ENCODE data around the gene DZIP1L. TPM values are rescaled to one million over a fixed set of nuclear protein-coding genes. Genes with fewer than 3 reads are reported as not detected.

DZIP1L gene
- total RNA-seq, 1 experiment from 2014 or later: 2.3 TPM

DNA sequence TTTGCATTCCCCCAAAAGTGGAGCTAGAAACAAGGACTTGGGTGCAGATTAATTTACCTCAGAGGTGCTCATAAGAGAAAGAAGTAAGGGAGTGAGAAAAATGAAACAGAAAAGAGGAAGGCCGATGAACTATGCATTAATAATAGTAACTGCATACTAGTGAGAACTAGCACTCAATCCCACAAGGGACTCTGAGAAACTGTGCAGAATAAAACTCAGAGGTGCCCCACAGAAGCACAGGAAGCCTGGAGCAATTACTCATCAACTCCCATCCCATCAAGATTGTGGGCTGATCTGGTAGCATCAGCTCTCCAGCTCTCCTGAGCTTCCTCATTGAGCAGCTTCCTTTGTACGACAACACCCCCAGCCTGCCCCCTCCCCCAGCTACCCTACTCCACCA, 54.6 kb downstream of the DZIP1L start:
- Histone ChIP-seq H3K36me3 (ENCODE audit: low read depth) (no peaks in the 10 kb centered on the region), H3K4me1 (replicated peaks; ENCODE audit: insufficient read depth) (no peaks in the 10 kb centered on the region), H3K4me3 (no peak overlapping the region), H3K9me3 (ENCODE audit: insufficient read depth, low read depth) (no peaks in the 10 kb centered on the region), H3F3A (ENCODE audit: insufficient read depth, low read depth) (no peaks in the 10 kb centered on the region), H3K27ac (no peak overlapping the region), H3K27me3 (ENCODE audit: insufficient read depth, low read depth) (no peaks in the 10 kb centered on the region), H2AFZ (no peak overlapping the region), H3K79me2 (ENCODE audit: low read depth) (no peaks in the 10 kb centered on the region), H4K20me1 (ENCODE audit: insufficient read depth) (no peaks in the 10 kb centered on the region), H3K9me2 (ENCODE audit: insufficient read depth) (no peaks in the 10 kb centered on the region), H3K4me2 (no peak overlapping the region)
- CTCF ChIA-PET: no interaction called here
- TF ChIP-seq, protein P1, sequence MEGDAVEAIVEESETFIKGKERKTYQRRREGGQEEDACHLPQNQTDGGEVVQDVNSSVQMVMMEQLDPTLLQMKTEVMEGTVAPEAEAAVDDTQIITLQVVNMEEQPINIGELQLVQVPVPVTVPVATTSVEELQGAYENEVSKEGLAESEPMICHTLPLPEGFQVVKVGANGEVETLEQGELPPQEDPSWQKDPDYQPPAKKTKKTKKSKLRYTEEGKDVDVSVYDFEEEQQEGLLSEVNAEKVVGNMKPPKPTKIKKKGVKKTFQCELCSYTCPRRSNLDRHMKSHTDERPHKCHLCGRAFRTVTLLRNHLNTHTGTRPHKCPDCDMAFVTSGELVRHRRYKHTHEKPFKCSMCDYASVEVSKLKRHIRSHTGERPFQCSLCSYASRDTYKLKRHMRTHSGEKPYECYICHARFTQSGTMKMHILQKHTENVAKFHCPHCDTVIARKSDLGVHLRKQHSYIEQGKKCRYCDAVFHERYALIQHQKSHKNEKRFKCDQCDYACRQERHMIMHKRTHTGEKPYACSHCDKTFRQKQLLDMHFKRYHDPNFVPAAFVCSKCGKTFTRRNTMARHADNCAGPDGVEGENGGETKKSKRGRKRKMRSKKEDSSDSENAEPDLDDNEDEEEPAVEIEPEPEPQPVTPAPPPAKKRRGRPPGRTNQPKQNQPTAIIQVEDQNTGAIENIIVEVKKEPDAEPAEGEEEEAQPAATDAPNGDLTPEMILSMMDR (conservative IDR thresholded peaks at IDR 0.05): no peak
- POLR2A ChIA-PET (ENCODE audit: unreplicated experiment): no interaction called here
- no TSS peak for BruUV-seq (replicated peaks)
- no peak for DNase-seq
- intact Hi-C loops (cut with micrococcal nuclease; ENCODE audit: unreplicated experiment): loop anchor here (10.0 kb wide), 1 partner anchor 364 kb away; no protein-coding TSS in a partner anchor

DNA sequence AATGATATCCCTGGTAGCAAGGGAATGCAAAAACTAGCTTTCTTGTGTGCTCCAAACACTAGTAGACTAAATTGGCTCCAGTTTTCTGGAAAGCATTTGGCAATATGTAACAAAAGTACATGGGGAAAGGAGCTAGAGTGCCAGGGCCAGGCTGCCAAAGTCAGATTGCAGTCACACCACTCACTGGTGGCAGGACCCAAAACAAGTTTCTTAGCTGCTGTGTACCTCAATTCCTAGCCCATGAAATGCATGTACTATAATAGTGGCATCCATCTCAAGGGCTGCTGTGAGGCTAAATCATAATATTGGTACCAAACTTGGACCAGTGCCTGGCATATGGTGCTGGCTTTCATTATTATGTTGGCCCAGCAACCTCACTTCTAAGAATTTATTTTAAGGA, 56.1 kb downstream of the DZIP1L start:
- no peaks in the 10 kb centered on the region for H4K20me1 ChIP-seq (ENCODE audit: insufficient read depth)
- no peaks in the 10 kb centered on the region for H3F3A ChIP-seq (ENCODE audit: insufficient read depth, low read depth)
- TF ChIP-seq, protein P1 (conservative IDR thresholded peaks at IDR 0.05): no peak
- no peak for TF ChIP-seq EZH2 (IDR thresholded peaks at IDR 0.05; ENCODE audit: low read depth)
- H3K9me2 ChIP-seq (ENCODE audit: insufficient read depth): no peaks in the 10 kb centered on the region
- H3K79me2 ChIP-seq (ENCODE audit: low read depth): no peaks in the 10 kb centered on the region
- CTCF ChIA-PET: no interaction called here
- BruUV-seq (replicated peaks): no TSS peak
- H3K4me2 ChIP-seq: no peak overlapping the region
- no peak overlapping the region for H2AFZ ChIP-seq
- H3K9me3 ChIP-seq (ENCODE audit: insufficient read depth, low read depth): no peaks in the 10 kb centered on the region
- no peaks in the 10 kb centered on the region for H3K4me1 ChIP-seq (replicated peaks; ENCODE audit: insufficient read depth)
- POLR2A ChIA-PET (ENCODE audit: unreplicated experiment): no interaction called here
- H3K27me3 ChIP-seq (ENCODE audit: insufficient read depth, low read depth): no peaks in the 10 kb centered on the region
- no peaks in the 10 kb centered on the region for H3K36me3 ChIP-seq (ENCODE audit: low read depth)
- H3K27ac ChIP-seq: no peak overlapping the region
- no peak overlapping the region for H3K4me3 ChIP-seq
- intact Hi-C loops (cut with micrococcal nuclease; ENCODE audit: unreplicated experiment): no loop called here
- no peak for DNase-seq

DNA sequence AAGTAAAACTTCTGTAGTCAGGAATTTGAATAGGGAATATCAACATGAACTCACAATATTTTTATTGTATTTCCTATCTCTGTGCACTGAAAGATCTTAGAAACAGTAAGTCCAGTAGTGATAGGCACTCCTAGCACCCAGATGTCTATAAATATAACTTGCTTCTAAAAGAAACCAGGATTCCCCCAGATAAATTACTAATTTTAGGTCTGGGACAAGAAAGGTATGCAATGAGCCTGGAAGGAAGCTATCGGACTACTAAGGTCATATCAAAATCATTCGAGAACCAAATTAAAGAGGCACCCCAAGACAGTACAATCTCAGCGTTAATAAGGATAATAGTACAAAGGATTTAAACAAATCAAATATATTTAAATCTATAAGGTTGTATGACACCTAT, 58.0 kb downstream of the DZIP1L start:
- Histone ChIP-seq H4K20me1 (ENCODE audit: insufficient read depth) (no peaks in the 10 kb centered on the region), H2AFZ (no peak overlapping the region), H3K36me3 (ENCODE audit: low read depth) (no peaks in the 10 kb centered on the region), H3K4me2 (no peak overlapping the region), H3K79me2 (ENCODE audit: low read depth) (no peaks in the 10 kb centered on the region), H3K4me1 (replicated peaks; ENCODE audit: insufficient read depth) (no peaks in the 10 kb centered on the region), H3K27me3 (ENCODE audit: insufficient read depth, low read depth) (no peaks in the 10 kb centered on the region), H3F3A (ENCODE audit: insufficient read depth, low read depth) (no peaks in the 10 kb centered on the region), H3K27ac (no peak overlapping the region), H3K9me2 (ENCODE audit: insufficient read depth) (no peaks in the 10 kb centered on the region), H3K9me3 (ENCODE audit: insufficient read depth, low read depth) (no peaks in the 10 kb centered on the region), H3K4me3 (no peak overlapping the region)
- ChIA-PET CTCF (no interaction called here), POLR2A (ENCODE audit: unreplicated experiment) (interaction anchor here (0.5 kb wide), 1 partner anchor 64 kb away, joined by 5 read pairs; no protein-coding TSS in a partner anchor)
- intact Hi-C loops (cut with micrococcal nuclease; ENCODE audit: unreplicated experiment): no loop called here
- no peak for DNase-seq
- no peak for TF ChIP-seq EZH2 (IDR thresholded peaks at IDR 0.05; ENCODE audit: low read depth)
- TF ChIP-seq, protein P1 (conservative IDR thresholded peaks at IDR 0.05): no peak
- no TSS peak for BruUV-seq (replicated peaks)

All from PC-9 (cell line).